ENCODE measurements around the gene HIVEP3.

HIVEP3 gene

GRCh38 chr1:41749991-41750745, 168.6 kb downstream of the HIVEP3 start:
- no peak for DNase-seq

GRCh38 chr1:41745022-41745421, 173.7 kb downstream of the HIVEP3 start:
- DNase-seq: no peak

- no peak for DNase-seq
These were observed 175.4 kb downstream of the HIVEP3 start for GRCh38 chr1:41743366-41743765.

GRCh38 chr1:41742219-41742618, 176.5 kb downstream of the HIVEP3 start:
- DNase-seq: no peak

GRCh38 chr1:41741244-41741643, 177.5 kb downstream of the HIVEP3 start:
- DNase-seq: peak in 1 of 2 donors; percentile 29

GRCh38 chr1:41740630-41741239, 178.0 kb downstream of the HIVEP3 start:
- peak; percentile 20 to 25 for DNase-seq

- DNase-seq: no peak
These were observed 178.7 kb downstream of the HIVEP3 start for GRCh38 chr1:41740058-41740457.

GRCh38 chr1:41739061-41739955, 179.4 kb downstream of the HIVEP3 start:
- peak; percentile 82 to 90 for DNase-seq

GRCh38 chr1:41738475-41738874, 180.2 kb downstream of the HIVEP3 start:
- DNase-seq: no peak

GRCh38 chr1:41738006-41738405, 180.7 kb downstream of the HIVEP3 start:
- DNase-seq: no peak

- DNase-seq: no peak
These were observed 183.0 kb downstream of the HIVEP3 start for GRCh38 chr1:41735631-41736260.

- DNase-seq: no peak
These were observed 183.6 kb downstream of the HIVEP3 start for GRCh38 chr1:41735139-41735538.

- DNase-seq: no peak
These were observed 184.3 kb downstream of the HIVEP3 start for GRCh38 chr1:41734201-41734970.

GRCh38 chr1:41733725-41734124, 185.0 kb downstream of the HIVEP3 start:
- DNase-seq: no peak

- DNase-seq: no peak
These were observed 185.7 kb downstream of the HIVEP3 start for GRCh38 chr1:41733021-41733420.

- no peak for DNase-seq
These were observed 187.1 kb downstream of the HIVEP3 start for GRCh38 chr1:41731516-41732030.

- no peak for DNase-seq
These were observed 187.9 kb downstream of the HIVEP3 start for GRCh38 chr1:41730806-41731205.

- peak; percentile 62 to 84 for DNase-seq
These were observed 190.1 kb downstream of the HIVEP3 start for GRCh38 chr1:41728403-41729202.

- DNase-seq: no peak
These were observed 191.0 kb downstream of the HIVEP3 start for GRCh38 chr1:41727749-41728115.

GRCh38 chr1:41726899-41727748, 191.6 kb downstream of the HIVEP3 start:
- peak; percentile 45 to 82 for DNase-seq
